Adrenal gland (tissue), 12 donors: ENCODE results near the gene TSPAN5. TPM values are rescaled to one million over a fixed set of nuclear protein-coding genes. Genes with fewer than 3 reads are reported as not detected.

Source experiments
- DNase-seq, 7 donors: peaks; one replicate each; pipeline ENCODE4 v3.0.0-alpha.2; 2019 to 2020
- H3K27ac ChIP-seq, 5 donors: fragments of 200-600 bp; sonication (generic) in 4 of 5; 1 replicate in 3 of 5; 2 replicates in 2 of 5; pipeline versions ENCODE4 v1.5.1 to v1.8.0; 2016 to 2020; ENCODE audit warnings: mild to moderate bottlenecking in 1 of 5
- H3K27me3 ChIP-seq: fragments of 200-600 bp; 2 replicates; pipeline ENCODE4 v1.8.0; 2021
- H3K36me3 ChIP-seq, 2 donors: fragments of 200-600 bp; replicated peaks in 1 of 2; 1 replicate in 1 of 2; 2 replicates in 1 of 2; pipeline versions ENCODE4 v1.5.1 to v1.8.0; 2018 to 2022
- H3K4me1 ChIP-seq, 2 donors: fragments of 200-600 bp; replicated peaks in 1 of 2; 1 replicate in 1 of 2; 2 replicates in 1 of 2; pipeline versions ENCODE4 v1.5.1 to v1.8.0; 2018 to 2021
- H3K4me3 ChIP-seq, 4 donors: fragments of 200-600 bp; sonication (generic) in 3 of 4; one replicate each; pipeline ENCODE4 v1.5.1; 2016 to 2018
- H3K9me3 ChIP-seq, 3 donors: fragments of 200-600 bp; sonication (generic) in 1 of 3; replicated peaks in 1 of 3; 1 replicate in 2 of 3; 2 replicates in 1 of 3; pipeline versions ENCODE4 v1.5.1 to v1.8.0; 2016 to 2021
- CTCF ChIP-seq, 6 experiments: fragments of 450-650 bp in 4 of 6; fragments of 200-600 bp in 2 of 6; sonication (generic) in 1 of 6; IDR thresholded peaks; 1 replicate in 5 of 6; 2 replicates in 1 of 6; pipeline versions ENCODE4 v1.5.1 to v1.8.0; 2016 to 2021; ENCODE audit warnings: antibody characterized with exemption in 6 of 6, mild to moderate bottlenecking in 2 of 6, moderate library complexity in 1 of 6
- POLR2A ChIP-seq, 2 donors: fragments of 450-650 bp; IDR thresholded peaks; one replicate each; pipeline ENCODE4 v1.6.1; 2017; ENCODE audit warnings: antibody characterized with exemption in 2 of 2, mild to moderate bottlenecking in 2 of 2, moderate library complexity in 1 of 2
- WGBS, 4 donors: extraction: QIAGEN DNeasy Blood & Tissue Kit in 2 of 4; methylation state at CpG; one replicate each; pipeline versions ENCODE4 v1.1.5 to v1.1.7; 2013 to 2017; 5-methylcytosine and 5-hydroxymethylcytosine counted together
- intact Hi-C, 2 donors: fragments of 100-400 bp; cut with DNase I; formaldehyde crosslinking; loops; one replicate each; pipeline versions ENCODE4 v1.14.1 to v1.15.0; 2022 to 2023
- polyA plus RNA-seq, 3 donors: library from polyadenylated mRNA; stranded (reverse); fragments of 200-250 nt in 2 of 3; fragments of 350-450 nt in 1 of 3; fragmentation: Illumina TruSeq in 1 of 3; extraction: RNeasy Lipid Tissue Mini Kit (QIAGEN cat#74804) in 1 of 3; gene quantifications; one replicate each; pipeline ENCODE4 v1.2.3, GENCODE V29; 2013 to 2014
- total RNA-seq, 9 donors: library from RNA; depleted of rRNA in 4 of 9; stranded (reverse); fragments of >200 nt in 4 of 9; fragments of 120-200 nt in 1 of 9; fragmentation: NEBNext Ultra II Directional in 1 of 9; extraction: Animal tissue kit (Norgen Biotek cat#: 25700) in 1 of 9; gene quantifications; one replicate each; pipeline versions ENCODE4 v1.1.0 to v1.2.4, GENCODE V29; 2013 to 2023
- donor health status: healthy with polysubstance abuse.
- donor health status: Bipolar disorder and iron deficiency.
- donor health status: DM: yes; HTN: yes; CAD: no.
- donor health status: DM: no; HTN: no; CAD: no.
- donor health status: DM: no; HTN: no; CAD: no.
- donor health status: DM: yes; HTN: yes; CAD: no.

Gene TSPAN5
- total and polyA plus RNA-seq, 12 donors = 1.4 to 23.8 (median 2.7) TPM

- no peaks in the 10 kb centered on the region for H3K9me3 ChIP-seq
- H3K36me3 ChIP-seq = no peaks in the 10 kb centered on the region
- TF ChIP-seq CTCF (IDR thresholded peaks at IDR 0.05) (no peak), POLR2A (IDR thresholded peaks at IDR 0.05) (no peak)
- WGBS, 4 donors = 83 to 92% (median 86%) methylated on average over 3 of the region's 3 CpGs
- no peak overlapping the region for H3K4me3 ChIP-seq
- H3K27ac ChIP-seq = no peak overlapping the region
- no peak for DNase-seq
- no peaks in the 10 kb centered on the region for H3K4me1 ChIP-seq
- intact Hi-C loops = no loop called here
- no peaks in the 10 kb centered on the region for H3K27me3 ChIP-seq
Measured at GRCh38 chr4:98605216-98605615, 53.2 kb downstream of the TSPAN5 start.

- H3K27me3 ChIP-seq = no peaks in the 10 kb centered on the region
- H3K4me1 ChIP-seq = no peaks in the 10 kb centered on the region
- H3K36me3 ChIP-seq = no peaks in the 10 kb centered on the region
- H3K9me3 ChIP-seq = no peaks in the 10 kb centered on the region
- no peak overlapping the region for H3K27ac ChIP-seq
- no peak for DNase-seq
- no peak overlapping the region for H3K4me3 ChIP-seq
- TF ChIP-seq POLR2A (IDR thresholded peaks at IDR 0.05) = no peak
- TF ChIP-seq CTCF (IDR thresholded peaks at IDR 0.05) = no peak
- 85 to 100% (median 88%) methylated on average over 1 of the region's 1 CpG for WGBS, 4 donors
- intact Hi-C loops = no loop called here
Measured at GRCh38 chr4:98604723-98605122, 53.7 kb downstream of the TSPAN5 start.

DNA sequence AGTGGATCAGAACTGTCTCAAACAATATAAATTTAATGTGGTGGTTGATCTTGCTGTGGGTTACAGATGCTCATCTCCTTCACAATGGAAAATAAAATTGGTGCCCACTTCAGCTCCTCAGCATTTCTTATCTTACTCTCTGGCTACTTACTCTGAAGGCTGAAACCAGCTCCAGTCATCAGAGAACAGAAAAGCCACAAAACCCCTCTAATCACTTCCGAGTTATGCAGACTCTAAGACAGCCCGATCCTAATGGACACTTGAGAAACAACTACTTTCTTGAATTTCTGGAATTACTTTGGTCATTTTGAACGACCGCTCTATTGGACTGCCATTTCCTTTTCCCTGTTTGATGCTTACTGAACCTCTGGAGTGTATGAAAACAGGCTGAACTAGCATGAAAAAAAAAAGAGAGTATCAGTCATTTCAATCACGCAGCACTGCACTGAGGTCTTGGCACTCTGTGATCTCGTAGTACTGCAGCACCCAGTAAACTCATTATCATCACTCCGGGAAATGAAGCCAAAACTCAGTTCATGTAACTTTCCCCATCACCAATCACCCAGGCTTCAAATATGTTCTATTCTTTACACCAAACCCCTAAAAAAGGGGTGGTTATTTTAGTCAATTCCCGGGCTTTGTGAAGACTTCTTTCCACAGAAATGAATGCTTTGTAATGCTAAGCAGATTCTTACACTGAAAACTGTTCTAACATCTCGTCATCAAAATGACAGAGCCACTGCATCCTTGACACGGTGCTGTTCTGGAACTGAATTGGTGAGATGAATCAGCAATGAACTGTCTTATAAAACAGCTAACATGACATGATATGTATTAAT, 54.5 kb downstream of the TSPAN5 start:
- no peak for DNase-seq
- TF ChIP-seq POLR2A (IDR thresholded peaks at IDR 0.05) (no peak), CTCF (IDR thresholded peaks at IDR 0.05) (no peak)
- WGBS, 4 donors = 67 to 71% (median 69%) methylated on average over 10 of the region's 10 CpGs
- H3K4me1 ChIP-seq = no peaks in the 10 kb centered on the region
- H3K27ac ChIP-seq = no peak overlapping the region
- intact Hi-C loops = no loop called here
- no peaks in the 10 kb centered on the region for H3K9me3 ChIP-seq
- H3K4me3 ChIP-seq = no peak overlapping the region
- no peaks in the 10 kb centered on the region for H3K36me3 ChIP-seq
- H3K27me3 ChIP-seq = no peaks in the 10 kb centered on the region

DNA sequence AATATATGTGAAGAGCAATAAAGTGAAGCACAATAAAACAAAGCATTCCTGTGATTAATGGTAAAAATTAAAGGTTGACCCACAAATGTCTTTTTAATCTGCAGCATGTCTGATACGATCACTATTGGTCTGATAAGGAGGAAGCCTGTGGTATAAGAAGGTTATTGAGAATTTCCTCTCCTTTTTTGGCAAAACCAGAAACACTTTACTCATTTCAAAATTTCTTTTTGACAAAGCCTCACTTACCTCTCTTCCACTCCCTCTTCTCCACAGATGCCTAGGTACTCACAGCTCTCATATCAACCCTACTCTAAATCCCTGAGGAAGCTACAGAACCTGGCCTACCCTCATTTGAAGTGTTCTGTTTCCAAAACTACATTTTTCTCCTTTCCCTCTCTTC, 56.1 kb downstream of the TSPAN5 start:
- no peak for DNase-seq
- TF ChIP-seq CTCF (IDR thresholded peaks at IDR 0.05) (no peak), POLR2A (IDR thresholded peaks at IDR 0.05) (no peak)
- no peak overlapping the region for H3K4me3 ChIP-seq
- H3K27me3 ChIP-seq = no peaks in the 10 kb centered on the region
- no peak overlapping the region for H3K27ac ChIP-seq
- no peaks in the 10 kb centered on the region for H3K9me3 ChIP-seq
- H3K4me1 ChIP-seq = no peaks in the 10 kb centered on the region
- H3K36me3 ChIP-seq = no peaks in the 10 kb centered on the region
- WGBS, 4 donors = 55 to 83% (median 67%) methylated on average over 1 of the region's 1 CpG
- intact Hi-C loops = no loop called here
